Hindlimb muscle (tissue), 1 donor: ENCODE results near the gene FAM53A. TPM values are rescaled to one million over a fixed set of nuclear protein-coding genes. Genes with fewer than 3 reads are reported as not detected.

Experiments used
- DNase-seq: peaks from one replicate; pipeline ENCODE4 v3.0.0-alpha.2; 2013
- polyA plus RNA-seq: library from polyadenylated mRNA; unstranded; fragments of 120-200 nt; gene quantifications from one replicate; pipeline ENCODE4 v1.2.1, GENCODE V29; 2013; ENCODE audit not compliant: insufficient read length

The FAM53A gene
- polyA plus RNA-seq, 1 donor: 2.4 TPM

- no peak for DNase-seq
These were observed 79.9 kb downstream of the FAM53A start for GRCh38 chr4:1604181-1604705.

- DNase-seq: no peak
These were observed 80.5 kb downstream of the FAM53A start for GRCh38 chr4:1603413-1604135.

GRCh38 chr4:1602655-1603412 is 81.3 kb downstream of the FAM53A start:
- DNase-seq: no peak

- no peak for DNase-seq
These were observed 82.1 kb downstream of the FAM53A start for GRCh38 chr4:1601852-1602654.

GRCh38 chr4:1601533-1601835 is 82.6 kb downstream of the FAM53A start:
- no peak for DNase-seq

GRCh38 chr4:1600811-1601532 is 83.1 kb downstream of the FAM53A start:
- DNase-seq: no peak

GRCh38 chr4:1600211-1600780 is 83.8 kb downstream of the FAM53A start:
- DNase-seq: no peak

GRCh38 chr4:1599491-1600210 is 84.5 kb downstream of the FAM53A start:
- no peak for DNase-seq

GRCh38 chr4:1599026-1599481 is 85.1 kb downstream of the FAM53A start:
- DNase-seq: no peak

GRCh38 chr4:1598206-1599025 is 85.7 kb downstream of the FAM53A start:
- DNase-seq: no peak

- DNase-seq: no peak
These were observed 86.8 kb downstream of the FAM53A start for GRCh38 chr4:1597021-1597931.

GRCh38 chr4:1596393-1596792 is 87.7 kb downstream of the FAM53A start:
- DNase-seq: no peak

- DNase-seq: no peak
These were observed 88.3 kb downstream of the FAM53A start for GRCh38 chr4:1595789-1596325.

- DNase-seq: no peak
These were observed 89.0 kb downstream of the FAM53A start for GRCh38 chr4:1594871-1595788.

- DNase-seq: no peak
These were observed 90.2 kb downstream of the FAM53A start for GRCh38 chr4:1593881-1594345.

- no peak for DNase-seq
These were observed 90.7 kb downstream of the FAM53A start for GRCh38 chr4:1593458-1593857.

- no peak for DNase-seq
These were observed 91.2 kb downstream of the FAM53A start for GRCh38 chr4:1592709-1593417.
